Measurements from ENCODE around the gene RPS6KB1.
A peak's percentile ranks its signal among the peaks of the same experiment; 100 is the strongest.
"Not testable (repeated sequence)": the region's sequence is repeated elsewhere in the genome, so short reads cannot be mapped to it uniquely, and the experiment has no call there.

The RPS6KB1 gene

GRCh38 chr17:59940697-59941096 lies 47.8 kb downstream of the RPS6KB1 start:
- DNase-seq (ENCODE audit: low read depth in 2 of 2): not testable (repeated sequence)

GRCh38 chr17:59941131-59941530 lies 48.2 kb downstream of the RPS6KB1 start:
- DNase-seq (ENCODE audit: low read depth in 2 of 2): no peak

GRCh38 chr17:59946433-59946832 lies 53.5 kb downstream of the RPS6KB1 start:
- DNase-seq (ENCODE audit: low read depth in 2 of 2): not testable (repeated sequence)

- DNase-seq (ENCODE audit: low read depth in 2 of 2): not testable (repeated sequence)
These were observed 54.4 kb downstream of the RPS6KB1 start for GRCh38 chr17:59947310-59947709.

GRCh38 chr17:59950049-59950448 lies 57.1 kb downstream of the RPS6KB1 start:
- DNase-seq (ENCODE audit: low read depth in 2 of 2): no peak

GRCh38 chr17:59954856-59955255 lies 61.9 kb downstream of the RPS6KB1 start:
- DNase-seq (ENCODE audit: low read depth in 2 of 2): no peak

- DNase-seq (ENCODE audit: low read depth in 2 of 2): not testable (repeated sequence)
These were observed 66.7 kb downstream of the RPS6KB1 start for GRCh38 chr17:59959574-59959973.

- DNase-seq (ENCODE audit: low read depth in 2 of 2): no peak
These were observed 69.9 kb downstream of the RPS6KB1 start for GRCh38 chr17:59962739-59963318.

GRCh38 chr17:59963738-59964481 lies 71.0 kb downstream of the RPS6KB1 start:
- peak in 1 of 2 donors; percentile 23 for DNase-seq (ENCODE audit: low read depth in 2 of 2)

- DNase-seq (ENCODE audit: low read depth in 2 of 2): peak; percentile 82
These were observed 71.8 kb downstream of the RPS6KB1 start, which contains the start of gene RNFT1 for GRCh38 chr17:59964482-59965328. RNFT1 (minus strand) TSS chr17:59964740; CDS start chr17:59964663, 77 bp downstream.

- not testable (repeated sequence) for DNase-seq (ENCODE audit: low read depth in 2 of 2)
These were observed 78.8 kb downstream of the RPS6KB1 start for GRCh38 chr17:59971771-59972170.

- DNase-seq (ENCODE audit: low read depth in 2 of 2): no peak
These were observed 79.9 kb downstream of the RPS6KB1 start for GRCh38 chr17:59972778-59973177.

- DNase-seq (ENCODE audit: low read depth in 2 of 2): not testable (repeated sequence)
These were observed 80.6 kb downstream of the RPS6KB1 start for GRCh38 chr17:59973483-59973882.

GRCh38 chr17:59975166-59975565 lies 82.2 kb downstream of the RPS6KB1 start:
- not testable (repeated sequence) for DNase-seq (ENCODE audit: low read depth in 2 of 2)

GRCh38 chr17:59996608-59997007 lies 103.7 kb downstream of the RPS6KB1 start:
- not testable (repeated sequence) for DNase-seq (ENCODE audit: low read depth in 2 of 2)
